H1 (cell line): ENCODE data around the gene HOXD1. TPM values are rescaled to one million over a fixed set of nuclear protein-coding genes. Genes with fewer than 3 reads are reported as not detected.

Experiments used
- CTCF ChIA-PET: fragments of 300-600 bp; sonication (Branson Sonifier 250); formaldehyde crosslinking; loops from one replicate; lab custom pipeline; 2021; ENCODE audit not compliant: partially characterized antibody; lab: Charles Lee
- POLR2A ChIA-PET: fragments of 300-600 bp; sonication (Branson Sonifier 250); formaldehyde crosslinking; loops from one replicate; lab custom pipeline; 2021; ENCODE audit warnings: inconsistent platforms; ENCODE audit not compliant: partially characterized antibody; lab: Charles Lee
- DNase-seq, 2 experiments: peaks; one replicate each; pipeline versions ENCODE4 v3.0.0 to v3.0.0-alpha.2; 2010 to 2022; ENCODE audit warnings: low spot score in 2 of 2, low read depth in 1 of 2, mixed read lengths in 1 of 2
- FAIRE-seq: peaks from 2 replicates; lab custom pipeline; 2011; peaks lifted over from hg19 to GRCh38; lab: Jason Lieb, UNC
- H2AFZ ChIP-seq: 2 replicates; pipeline ENCODE4 v1.8.1; 2012; ENCODE audit warnings: low read length, inconsistent platforms
- H2AK5ac ChIP-seq: 2 replicates; pipeline ENCODE4 v1.6.1; 2013; ENCODE audit warnings: low read depth, low read length
- H2BK120ac ChIP-seq: replicated peaks from 2 replicates; pipeline ENCODE3; 2013; ENCODE audit warnings: low read depth, low read length, inconsistent platforms
- H2BK12ac ChIP-seq: 2 replicates; pipeline ENCODE4 v1.6.1; 2013; ENCODE audit warnings: low read depth, low read length
- H2BK15ac ChIP-seq: 2 replicates; pipeline ENCODE4 v1.6.1; 2013; ENCODE audit warnings: low read length
- H2BK20ac ChIP-seq: 2 replicates; pipeline ENCODE4 v1.6.1; 2013; ENCODE audit warnings: low read length
- H2BK5ac ChIP-seq: 2 replicates; pipeline ENCODE4 v1.6.1; 2013; ENCODE audit warnings: low read depth, low read length
- H3K14ac ChIP-seq: 2 replicates; pipeline ENCODE4 v1.6.1; 2013; ENCODE audit warnings: inconsistent platforms; ENCODE audit not compliant: insufficient read length
- H3K18ac ChIP-seq: 2 replicates; pipeline ENCODE4 v1.6.1; 2013; ENCODE audit warnings: low read length; ENCODE audit errors: extremely low read depth
- H3K23ac ChIP-seq: 2 replicates; pipeline ENCODE4 v1.6.1; 2013; ENCODE audit warnings: inconsistent platforms; ENCODE audit not compliant: insufficient read length
- H3K23me2 ChIP-seq: 2 replicates; pipeline ENCODE4 v1.6.1; 2013; ENCODE audit warnings: low read depth, low read length
- H3K27ac ChIP-seq: 2 replicates; pipeline ENCODE4 v1.6.1; 2011; ENCODE audit warnings: low read depth, low read length, inconsistent platforms
- H3K27me3 ChIP-seq, 4 experiments: replicated peaks in 1 of 4; 1 replicate in 1 of 4; 2 replicates in 3 of 4; pipeline versions ENCODE4 v1.6.1 to v1.8.1; 2011 to 2013; ENCODE audit warnings: low read length in 3 of 4, mild to moderate bottlenecking in 3 of 4, inconsistent platforms in 2 of 4, mixed read lengths in 2 of 4, moderate library complexity in 1 of 4; ENCODE audit not compliant: control insufficient read depth in 3 of 4, insufficient read depth in 3 of 4; ENCODE audit errors: extremely low read depth in 1 of 4
- H3K36me3 ChIP-seq, 4 experiments: 2 replicates each; pipeline versions ENCODE4 v1.6.1 to v1.8.1; 2011 to 2013; ENCODE audit warnings: mild to moderate bottlenecking in 4 of 4, low read length in 3 of 4, moderate library complexity in 2 of 4, control low read depth in 1 of 4, inconsistent platforms in 1 of 4; ENCODE audit not compliant: insufficient read depth in 4 of 4, control insufficient read depth in 2 of 4
- H3K4ac ChIP-seq: replicated peaks from 2 replicates; pipeline ENCODE3; 2013; ENCODE audit warnings: low read length, low read depth, mixed read lengths, inconsistent platforms; ENCODE audit not compliant: insufficient read length
- H3K4me1 ChIP-seq, 4 experiments: replicated peaks in 1 of 4; 1 replicate in 1 of 4; 2 replicates in 3 of 4; pipeline versions ENCODE4 v1.6.1 to v1.8.1; 2011 to 2013; ENCODE audit warnings: low read length in 3 of 4, inconsistent platforms in 2 of 4, mixed read lengths in 1 of 4; ENCODE audit not compliant: insufficient read depth in 4 of 4, control insufficient read depth in 3 of 4
- H3K4me2 ChIP-seq, 2 experiments: 2 replicates each; pipeline versions ENCODE4 v1.6.1 to v1.8.1; 2011 to 2013; ENCODE audit warnings: low read depth in 2 of 2, low read length in 2 of 2, control low read depth in 1 of 2, inconsistent platforms in 1 of 2, mild to moderate bottlenecking in 1 of 2; ENCODE audit not compliant: insufficient read depth in 1 of 2
- H3K4me3 ChIP-seq, 4 experiments: fragments of 200-600, 300-600 bp in 1 of 4; sonication (generic), shearing (Covaris generic), sonication (Bioruptor Twin) in 1 of 4; 2 replicates each; pipeline versions ENCODE4 v1.5.1 to v1.8.1; 2011 to 2016; ENCODE audit warnings: low read length in 4 of 4, low read depth in 3 of 4, control low read depth in 2 of 4, inconsistent platforms in 2 of 4, mild to moderate bottlenecking in 2 of 4, mixed read lengths in 1 of 4, moderate library complexity in 1 of 4; ENCODE audit not compliant: insufficient read depth in 2 of 4; ENCODE audit errors: extremely low read depth in 1 of 4
- H3K56ac ChIP-seq: replicated peaks from 2 replicates; pipeline ENCODE3; 2013; ENCODE audit warnings: low read depth, mild to moderate bottlenecking, mixed read lengths, low read length, inconsistent platforms; ENCODE audit not compliant: insufficient read length
- H3K79me1 ChIP-seq: 2 replicates; pipeline ENCODE4 v1.6.1; 2013; ENCODE audit warnings: low read depth, low read length, control low read depth
- H3K79me2 ChIP-seq, 2 experiments: 2 replicates each; pipeline versions ENCODE4 v1.6.1 to v1.8.1; 2012 to 2013; ENCODE audit warnings: low read length in 2 of 2, mild to moderate bottlenecking in 2 of 2, inconsistent platforms in 1 of 2; ENCODE audit not compliant: insufficient read depth in 2 of 2, control insufficient read depth in 1 of 2
- H3K9ac ChIP-seq, 4 experiments: replicated peaks in 1 of 4; 1 replicate in 1 of 4; 2 replicates in 3 of 4; pipeline versions ENCODE4 v1.6.1 to v1.8.1; 2011 to 2013; ENCODE audit warnings: low read depth in 3 of 4, low read length in 3 of 4, control low read depth in 2 of 4, mild to moderate bottlenecking in 2 of 4, moderate library complexity in 2 of 4, inconsistent platforms in 1 of 4; ENCODE audit errors: extremely low read depth in 1 of 4
- H3K9me3 ChIP-seq, 2 experiments: 2 replicates each; pipeline versions ENCODE4 v1.6.1 to v1.8.1; 2012 to 2013; ENCODE audit warnings: mild to moderate bottlenecking in 2 of 2, moderate library complexity in 2 of 2, control low read depth in 1 of 2, inconsistent platforms in 1 of 2, low read depth in 1 of 2, low read length in 1 of 2, mixed read lengths in 1 of 2; ENCODE audit not compliant: insufficient read depth in 2 of 2
- H4K20me1 ChIP-seq, 2 experiments: replicated peaks in 1 of 2; 2 replicates each; pipeline versions ENCODE3 to v1.8.1; 2011 to 2013; ENCODE audit warnings: inconsistent platforms in 2 of 2, low read length in 2 of 2, mild to moderate bottlenecking in 1 of 2; ENCODE audit not compliant: insufficient read depth in 2 of 2, control insufficient read depth in 1 of 2
- H4K5ac ChIP-seq: 2 replicates; pipeline ENCODE4 v1.6.1; 2013; ENCODE audit warnings: low read length, low read depth, mixed read lengths, inconsistent platforms; ENCODE audit not compliant: insufficient read length
- H4K8ac ChIP-seq: 2 replicates; pipeline ENCODE4 v1.8.0; 2013; ENCODE audit warnings: mild to moderate bottlenecking, moderate library complexity, low read length, inconsistent platforms; ENCODE audit not compliant: insufficient read depth; ENCODE audit errors: extremely low read depth
- H4K91ac ChIP-seq: replicated peaks from 2 replicates; pipeline ENCODE3; 2013; ENCODE audit warnings: low read length, mixed read lengths, inconsistent platforms; ENCODE audit not compliant: insufficient read length
- EP300 ChIP-seq, 2 experiments: IDR thresholded peaks; 1 replicate in 1 of 2; 2 replicates in 1 of 2; pipeline ENCODE4 v1.6.1; 2011 to 2012; ENCODE audit warnings: low read depth in 2 of 2, low read length in 2 of 2, mild to moderate bottlenecking in 2 of 2, borderline replicate concordance in 1 of 2, inconsistent platforms in 1 of 2, moderate library complexity in 1 of 2
- EZH2 ChIP-seq: fragments of 200-600 bp; sonication (generic); IDR thresholded peaks from 2 replicates; pipeline ENCODE4 v1.7.1; 2012; ENCODE audit warnings: low read depth, mild to moderate bottlenecking, moderate library complexity, low read length, inconsistent platforms; ENCODE audit not compliant: severe bottlenecking
- KDM1A ChIP-seq: fragments of 200-600, 300-600 bp; sonication (generic); IDR thresholded peaks from 2 replicates; pipeline ENCODE4 v1.7.1; 2016; ENCODE audit warnings: mild to moderate bottlenecking, low read length, borderline replicate concordance
- MAX ChIP-seq: IDR thresholded peaks from 2 replicates; pipeline ENCODE4 v1.6.1; 2012; ENCODE audit warnings: inconsistent platforms
- NANOG ChIP-seq: IDR thresholded peaks from 2 replicates; pipeline ENCODE4 v1.6.1; 2011; ENCODE audit warnings: low read length, low read depth, mild to moderate bottlenecking, inconsistent platforms; ENCODE audit not compliant: insufficient read depth, poor library complexity, severe bottlenecking
- POLR2A ChIP-seq, 2 experiments: IDR thresholded peaks; 1 replicate in 1 of 2; 2 replicates in 1 of 2; pipeline ENCODE4 v1.6.1; 2011; ENCODE audit warnings: low read depth in 2 of 2, low read length in 2 of 2, mild to moderate bottlenecking in 2 of 2; ENCODE audit errors: control extremely low read depth in 1 of 2
- POU5F1 ChIP-seq: IDR thresholded peaks from 2 replicates; pipeline ENCODE4 v1.6.1; 2011; ENCODE audit warnings: low read depth, mild to moderate bottlenecking, low read length, moderate library complexity
- RAD21 ChIP-seq, 2 experiments: IDR thresholded peaks in 1 of 2; conservative IDR thresholded peaks in 1 of 2; 2 replicates each; pipeline ENCODE4 v1.6.1; 2011; ENCODE audit warnings: low read depth in 2 of 2, low read length in 2 of 2, improper control_type of control experiment in 1 of 2, inconsistent platforms in 1 of 2, mild to moderate bottlenecking in 1 of 2, moderate library complexity in 1 of 2
- SAP30 ChIP-seq: fragments of 300-600 bp; sonication (generic); IDR thresholded peaks from 2 replicates; pipeline ENCODE4 v1.7.1; 2012; ENCODE audit warnings: low read length, moderate library complexity, mild to moderate bottlenecking, inconsistent platforms; ENCODE audit not compliant: insufficient read depth, insufficient replicate concordance
- SIRT6 ChIP-seq: IDR thresholded peaks from one replicate; pipeline ENCODE4 v1.7.1; 2012; ENCODE audit warnings: low read length, inconsistent platforms
- SP4 ChIP-seq: IDR thresholded peaks from 2 replicates; pipeline ENCODE4 v1.6.1; 2012; ENCODE audit warnings: low read length, inconsistent platforms
- SRF ChIP-seq: IDR thresholded peaks from 2 replicates; pipeline ENCODE4 v1.6.1; 2011; ENCODE audit warnings: mild to moderate bottlenecking, low read depth, low read length, moderate library complexity
- WGBS, 2 experiments: shearing (Covaris generic) in 1 of 2; methylation state at CpG; one replicate each; pipeline versions ENCODE4 v1.1.6 to v1.1.7; 2013 to 2015; ENCODE audit warnings: low lambda C conversion rate in 2 of 2, mixed read lengths in 2 of 2, inconsistent platforms in 1 of 2, low coverage in 1 of 2, missing lambda C conversion rate in 1 of 2; ENCODE audit not compliant: insufficient replicate concordance in 2 of 2, insufficient coverage in 1 of 2, insufficient read length in 1 of 2; ENCODE audit errors: extremely low coverage in 1 of 2, missing lambda C conversion rate in 1 of 2; 5-methylcytosine and 5-hydroxymethylcytosine counted together
- polyA plus RNA-seq, 7 experiments: library from polyadenylated mRNA; depleted of rRNA in 3 of 7; stranded (reverse) in 5 of 7; unstranded in 2 of 7; fragments of >200 nt in 5 of 7; fragments of 200-250 nt in 2 of 7; gene quantifications; 1 replicate in 5 of 7; 2 replicates in 1 of 7; 4 replicates in 1 of 7; pipeline versions ENCODE4 v1.2.1 to v1.2.3, GENCODE V29; 2011 to 2013; ENCODE audit warnings: missing spikeins in 2 of 7, mixed read lengths in 2 of 7
- total RNA-seq: library from RNA; stranded (reverse); fragmentation: NEBNext Ultra II Directional; extraction: Animal tissue kit (Norgen Biotek cat#: 25700); gene quantifications from 2 replicates; pipeline ENCODE4 v1.2.1, GENCODE V29; 2021

HOXD1 gene
- total and polyA plus RNA-seq, 2 of the 8 experiments (the other 6 are each of a cell fraction or from before 2014, with no cell fraction given), result 0.03 TPM; not detected in 1

GRCh38 chr2:176193048-176193447 is 4.6 kb downstream of the HOXD1 start:
- no peak overlapping the region for H2BK120ac ChIP-seq
- POLR2A ChIA-PET, result no interaction called here
- H3K27me3 ChIP-seq, result peaks cover 47 to 77% (median 59%) of the 10 kb centered on the region in 4 experiments

More at GRCh38 chr2:176193048-176193447, 4.6 kb downstream of the HOXD1 start:
- Histone ChIP-seq H3K4me2 (no peak overlapping the region), H4K20me1 (peaks cover 2 to 11% of the 10 kb centered on the region in 2 experiments), H3K23me2 (peaks cover 7% of the 10 kb centered on the region; the same call in 1 of the 2 replicates), H3K9me3 (no peaks in the 10 kb centered on the region), H2AFZ (no peak overlapping the region), H2AK5ac (no peak overlapping the region), H2BK12ac (no peak overlapping the region), H3K79me1 (no peaks in the 10 kb centered on the region), H3K14ac (no peak overlapping the region), H4K91ac (no peak overlapping the region), H3K4me1 (peaks cover 2 to 8% (median 4%) of the 10 kb centered on the region in 4 experiments; a peak in 5 of 7 replicates), H3K4ac (no peak overlapping the region), H4K8ac (no peak overlapping the region), H3K18ac (no peak overlapping the region), H2BK15ac (no peak overlapping the region), H3K23ac (no peak overlapping the region), H3K79me2 (no peaks in the 10 kb centered on the region), H3K4me3 (no peak overlapping the region), H2BK5ac (no peak overlapping the region), H3K36me3 (no peaks in the 10 kb centered on the region), H3K27ac (no peak overlapping the region), H3K56ac (no peak overlapping the region), H4K5ac (no peak overlapping the region), H3K9ac (no peak overlapping the region), H2BK20ac (no peak overlapping the region)
- 52% methylated on average over 1 of the region's 1 CpG; no CpG with 5 or more reads in 1 of the 2 experiments for WGBS, 2 experiments
- FAIRE-seq (no peak), DNase-seq (no peak)
- TF ChIP-seq NANOG, result no peak
- no peak for TF ChIP-seq POU5F1
- no peak for TF ChIP-seq POLR2A (IDR thresholded peaks at IDR 0.05; ENCODE audit: control extremely low read depth in 1 of 2, low read depth in 2 of 2, low read length in 2 of 2)
- no peak for TF ChIP-seq SIRT6
- TF ChIP-seq SP4, result no peak
- TF ChIP-seq SAP30, result no peak
- TF ChIP-seq EZH2, result no peak
- no peak for TF ChIP-seq RAD21 (IDR thresholded peaks at IDR 0.05 in 1 of 2, conservative IDR thresholded peaks at IDR 0.05 in 1 of 2; ENCODE audit: low read depth in 2 of 2, low read length in 2 of 2)
- no peak for TF ChIP-seq MAX
- TF ChIP-seq EP300 (IDR thresholded peaks at IDR 0.05; ENCODE audit: borderline replicate concordance in 1 of 2, low read depth in 2 of 2, low read length in 2 of 2), result no peak
- no peak for TF ChIP-seq KDM1A
- no peak for TF ChIP-seq SRF
- CTCF ChIA-PET, result interaction anchor here (8.7 kb wide), 1 partner anchor 19 kb away, joined by 60 read pairs; no protein-coding TSS in a partner anchor
